H1 (cell line): ENCODE data around the gene KCNJ3. TPM values are rescaled to one million over a fixed set of nuclear protein-coding genes. Genes with fewer than 3 reads are reported as not detected.

Experiments used
- CTCF ChIA-PET: fragments of 300-600 bp; sonication (Branson Sonifier 250); formaldehyde crosslinking; loops from one replicate; lab custom pipeline; 2021; ENCODE audit not compliant: partially characterized antibody; lab: Charles Lee
- POLR2A ChIA-PET: fragments of 300-600 bp; sonication (Branson Sonifier 250); formaldehyde crosslinking; loops from one replicate; lab custom pipeline; 2021; ENCODE audit warnings: inconsistent platforms; ENCODE audit not compliant: partially characterized antibody; lab: Charles Lee
- DNase-seq, 2 experiments: peaks; one replicate each; pipeline versions ENCODE4 v3.0.0 to v3.0.0-alpha.2; 2010 to 2022; ENCODE audit warnings: low spot score in 2 of 2, low read depth in 1 of 2, mixed read lengths in 1 of 2
- FAIRE-seq: peaks from 2 replicates; lab custom pipeline; 2011; peaks lifted over from hg19 to GRCh38; lab: Jason Lieb, UNC
- H2AFZ ChIP-seq: 2 replicates; pipeline ENCODE4 v1.8.1; 2012; ENCODE audit warnings: low read length, inconsistent platforms
- H2AK5ac ChIP-seq: 2 replicates; pipeline ENCODE4 v1.6.1; 2013; ENCODE audit warnings: low read depth, low read length
- H2BK120ac ChIP-seq: replicated peaks from 2 replicates; pipeline ENCODE3; 2013; ENCODE audit warnings: low read depth, low read length, inconsistent platforms
- H2BK12ac ChIP-seq: 2 replicates; pipeline ENCODE4 v1.6.1; 2013; ENCODE audit warnings: low read depth, low read length
- H2BK15ac ChIP-seq: 2 replicates; pipeline ENCODE4 v1.6.1; 2013; ENCODE audit warnings: low read length
- H2BK20ac ChIP-seq: 2 replicates; pipeline ENCODE4 v1.6.1; 2013; ENCODE audit warnings: low read length
- H2BK5ac ChIP-seq: 2 replicates; pipeline ENCODE4 v1.6.1; 2013; ENCODE audit warnings: low read depth, low read length
- H3K14ac ChIP-seq: 2 replicates; pipeline ENCODE4 v1.6.1; 2013; ENCODE audit warnings: inconsistent platforms; ENCODE audit not compliant: insufficient read length
- H3K18ac ChIP-seq: 2 replicates; pipeline ENCODE4 v1.6.1; 2013; ENCODE audit warnings: low read length; ENCODE audit errors: extremely low read depth
- H3K23ac ChIP-seq: 2 replicates; pipeline ENCODE4 v1.6.1; 2013; ENCODE audit warnings: inconsistent platforms; ENCODE audit not compliant: insufficient read length
- H3K23me2 ChIP-seq: 2 replicates; pipeline ENCODE4 v1.6.1; 2013; ENCODE audit warnings: low read depth, low read length
- H3K27ac ChIP-seq: 2 replicates; pipeline ENCODE4 v1.6.1; 2011; ENCODE audit warnings: low read depth, low read length, inconsistent platforms
- H3K27me3 ChIP-seq, 4 experiments: replicated peaks in 1 of 4; 1 replicate in 1 of 4; 2 replicates in 3 of 4; pipeline versions ENCODE4 v1.6.1 to v1.8.1; 2011 to 2013; ENCODE audit warnings: low read length in 3 of 4, mild to moderate bottlenecking in 3 of 4, inconsistent platforms in 2 of 4, mixed read lengths in 2 of 4, moderate library complexity in 1 of 4; ENCODE audit not compliant: control insufficient read depth in 3 of 4, insufficient read depth in 3 of 4; ENCODE audit errors: extremely low read depth in 1 of 4
- H3K36me3 ChIP-seq, 4 experiments: 2 replicates each; pipeline versions ENCODE4 v1.6.1 to v1.8.1; 2011 to 2013; ENCODE audit warnings: mild to moderate bottlenecking in 4 of 4, low read length in 3 of 4, moderate library complexity in 2 of 4, control low read depth in 1 of 4, inconsistent platforms in 1 of 4; ENCODE audit not compliant: insufficient read depth in 4 of 4, control insufficient read depth in 2 of 4
- H3K4ac ChIP-seq: replicated peaks from 2 replicates; pipeline ENCODE3; 2013; ENCODE audit warnings: low read length, low read depth, mixed read lengths, inconsistent platforms; ENCODE audit not compliant: insufficient read length
- H3K4me1 ChIP-seq, 4 experiments: replicated peaks in 1 of 4; 1 replicate in 1 of 4; 2 replicates in 3 of 4; pipeline versions ENCODE4 v1.6.1 to v1.8.1; 2011 to 2013; ENCODE audit warnings: low read length in 3 of 4, inconsistent platforms in 2 of 4, mixed read lengths in 1 of 4; ENCODE audit not compliant: insufficient read depth in 4 of 4, control insufficient read depth in 3 of 4
- H3K4me2 ChIP-seq, 2 experiments: 2 replicates each; pipeline versions ENCODE4 v1.6.1 to v1.8.1; 2011 to 2013; ENCODE audit warnings: low read depth in 2 of 2, low read length in 2 of 2, control low read depth in 1 of 2, inconsistent platforms in 1 of 2, mild to moderate bottlenecking in 1 of 2; ENCODE audit not compliant: insufficient read depth in 1 of 2
- H3K4me3 ChIP-seq, 4 experiments: fragments of 200-600, 300-600 bp in 1 of 4; sonication (generic), shearing (Covaris generic), sonication (Bioruptor Twin) in 1 of 4; 2 replicates each; pipeline versions ENCODE4 v1.5.1 to v1.8.1; 2011 to 2016; ENCODE audit warnings: low read length in 4 of 4, low read depth in 3 of 4, control low read depth in 2 of 4, inconsistent platforms in 2 of 4, mild to moderate bottlenecking in 2 of 4, mixed read lengths in 1 of 4, moderate library complexity in 1 of 4; ENCODE audit not compliant: insufficient read depth in 2 of 4; ENCODE audit errors: extremely low read depth in 1 of 4
- H3K56ac ChIP-seq: replicated peaks from 2 replicates; pipeline ENCODE3; 2013; ENCODE audit warnings: low read depth, mild to moderate bottlenecking, mixed read lengths, low read length, inconsistent platforms; ENCODE audit not compliant: insufficient read length
- H3K79me1 ChIP-seq: 2 replicates; pipeline ENCODE4 v1.6.1; 2013; ENCODE audit warnings: low read depth, low read length, control low read depth
- H3K79me2 ChIP-seq, 2 experiments: 2 replicates each; pipeline versions ENCODE4 v1.6.1 to v1.8.1; 2012 to 2013; ENCODE audit warnings: low read length in 2 of 2, mild to moderate bottlenecking in 2 of 2, inconsistent platforms in 1 of 2; ENCODE audit not compliant: insufficient read depth in 2 of 2, control insufficient read depth in 1 of 2
- H3K9ac ChIP-seq, 4 experiments: replicated peaks in 1 of 4; 1 replicate in 1 of 4; 2 replicates in 3 of 4; pipeline versions ENCODE4 v1.6.1 to v1.8.1; 2011 to 2013; ENCODE audit warnings: low read depth in 3 of 4, low read length in 3 of 4, control low read depth in 2 of 4, mild to moderate bottlenecking in 2 of 4, moderate library complexity in 2 of 4, inconsistent platforms in 1 of 4; ENCODE audit errors: extremely low read depth in 1 of 4
- H3K9me3 ChIP-seq, 2 experiments: 2 replicates each; pipeline versions ENCODE4 v1.6.1 to v1.8.1; 2012 to 2013; ENCODE audit warnings: mild to moderate bottlenecking in 2 of 2, moderate library complexity in 2 of 2, control low read depth in 1 of 2, inconsistent platforms in 1 of 2, low read depth in 1 of 2, low read length in 1 of 2, mixed read lengths in 1 of 2; ENCODE audit not compliant: insufficient read depth in 2 of 2
- H4K20me1 ChIP-seq, 2 experiments: replicated peaks in 1 of 2; 2 replicates each; pipeline versions ENCODE3 to v1.8.1; 2011 to 2013; ENCODE audit warnings: inconsistent platforms in 2 of 2, low read length in 2 of 2, mild to moderate bottlenecking in 1 of 2; ENCODE audit not compliant: insufficient read depth in 2 of 2, control insufficient read depth in 1 of 2
- H4K5ac ChIP-seq: 2 replicates; pipeline ENCODE4 v1.6.1; 2013; ENCODE audit warnings: low read length, low read depth, mixed read lengths, inconsistent platforms; ENCODE audit not compliant: insufficient read length
- H4K8ac ChIP-seq: 2 replicates; pipeline ENCODE4 v1.8.0; 2013; ENCODE audit warnings: mild to moderate bottlenecking, moderate library complexity, low read length, inconsistent platforms; ENCODE audit not compliant: insufficient read depth; ENCODE audit errors: extremely low read depth
- H4K91ac ChIP-seq: replicated peaks from 2 replicates; pipeline ENCODE3; 2013; ENCODE audit warnings: low read length, mixed read lengths, inconsistent platforms; ENCODE audit not compliant: insufficient read length
- CHD1 ChIP-seq: IDR thresholded peaks from 2 replicates; pipeline ENCODE4 v1.6.1; 2012; ENCODE audit warnings: low read depth, low read length, improper control_type of control experiment
- SIN3A ChIP-seq, 2 experiments: IDR thresholded peaks in 1 of 2; conservative IDR thresholded peaks in 1 of 2; 2 replicates each; pipeline ENCODE4 v1.6.1; 2011 to 2012; ENCODE audit warnings: low read length in 2 of 2, improper control_type of control experiment in 1 of 2, low read depth in 1 of 2, mild to moderate bottlenecking in 1 of 2
- WGBS, 2 experiments: shearing (Covaris generic) in 1 of 2; methylation state at CpG; one replicate each; pipeline versions ENCODE4 v1.1.6 to v1.1.7; 2013 to 2015; ENCODE audit warnings: low lambda C conversion rate in 2 of 2, mixed read lengths in 2 of 2, inconsistent platforms in 1 of 2, low coverage in 1 of 2, missing lambda C conversion rate in 1 of 2; ENCODE audit not compliant: insufficient replicate concordance in 2 of 2, insufficient coverage in 1 of 2, insufficient read length in 1 of 2; ENCODE audit errors: extremely low coverage in 1 of 2, missing lambda C conversion rate in 1 of 2; 5-methylcytosine and 5-hydroxymethylcytosine counted together
- polyA plus RNA-seq, 7 experiments: library from polyadenylated mRNA; depleted of rRNA in 3 of 7; stranded (reverse) in 5 of 7; unstranded in 2 of 7; fragments of >200 nt in 5 of 7; fragments of 200-250 nt in 2 of 7; gene quantifications; 1 replicate in 5 of 7; 2 replicates in 1 of 7; 4 replicates in 1 of 7; pipeline versions ENCODE4 v1.2.1 to v1.2.3, GENCODE V29; 2011 to 2013; ENCODE audit warnings: missing spikeins in 2 of 7, mixed read lengths in 2 of 7
- total RNA-seq: library from RNA; stranded (reverse); fragmentation: NEBNext Ultra II Directional; extraction: Animal tissue kit (Norgen Biotek cat#: 25700); gene quantifications from 2 replicates; pipeline ENCODE4 v1.2.1, GENCODE V29; 2021

The KCNJ3 gene
- total and polyA plus RNA-seq, 2 of the 8 experiments (the other 6 are each of a cell fraction or from before 2014, with no cell fraction given), result 0.11 to 0.50 TPM

DNA sequence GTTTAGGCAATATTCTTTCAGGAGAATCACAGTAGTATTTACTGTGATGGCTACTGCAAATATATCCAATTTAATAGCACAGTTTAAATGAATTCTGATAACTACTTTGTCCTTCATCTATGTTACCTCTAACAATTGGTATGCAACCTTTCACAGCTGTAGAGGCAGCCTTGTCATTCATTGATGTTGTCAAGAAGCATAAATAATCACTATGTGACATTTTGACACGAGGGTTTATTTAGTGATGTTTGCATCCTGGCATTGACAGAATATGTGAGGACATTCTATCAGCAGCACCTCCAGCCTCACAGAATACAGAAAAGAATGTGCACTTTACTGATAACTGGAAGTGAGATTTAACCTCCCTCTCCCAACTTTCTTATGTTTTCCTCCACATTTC, 9.3 kb upstream of the KCNJ3 start:
- H2BK15ac ChIP-seq, result no peak overlapping the region
- H3K56ac ChIP-seq, result no peak overlapping the region
- no peak overlapping the region for H3K14ac ChIP-seq
- no peaks in the 10 kb centered on the region for H3K79me1 ChIP-seq
- no peak overlapping the region for H2AK5ac ChIP-seq
- H4K5ac ChIP-seq, result no peak overlapping the region
- no peaks in the 10 kb centered on the region for H3K4me1 ChIP-seq
- H2BK120ac ChIP-seq, result no peak overlapping the region
- no peak overlapping the region for H2BK12ac ChIP-seq
- no peaks in the 10 kb centered on the region for H3K79me2 ChIP-seq
- 82% methylated on average over 1 of the region's 1 CpG; no CpG with 5 or more reads in 1 of the 2 experiments for WGBS, 2 experiments
- no peak overlapping the region for H3K4me3 ChIP-seq
- no peaks in the 10 kb centered on the region for H3K9me3 ChIP-seq
- no peak overlapping the region for H2AFZ ChIP-seq
- H3K4me2 ChIP-seq, result no peak overlapping the region
- H2BK20ac ChIP-seq, result no peak overlapping the region
- H3K4ac ChIP-seq, result no peak overlapping the region
- H4K20me1 ChIP-seq, result no peaks in the 10 kb centered on the region
- H4K8ac ChIP-seq, result no peak overlapping the region
- H3K27ac ChIP-seq, result no peak overlapping the region
- no peaks in the 10 kb centered on the region for H3K27me3 ChIP-seq
- no peaks in the 10 kb centered on the region for H3K23me2 ChIP-seq
- H3K18ac ChIP-seq, result no peak overlapping the region
- H2BK5ac ChIP-seq, result no peak overlapping the region
- ChIA-PET CTCF (no interaction called here), POLR2A (no interaction called here)
- no peak overlapping the region for H3K9ac ChIP-seq
- FAIRE-seq (no peak), DNase-seq (no peak)
- H3K23ac ChIP-seq, result no peak overlapping the region
- H3K36me3 ChIP-seq, result no peaks in the 10 kb centered on the region; a peak in 1 of 8 replicates
- no peak overlapping the region for H4K91ac ChIP-seq
- TF ChIP-seq CHD1 (no peak), SIN3A (conservative IDR thresholded peaks at IDR 0.05 in 1 of 2, IDR thresholded peaks at IDR 0.05 in 1 of 2; ENCODE audit: low read depth in 1 of 2, low read length in 2 of 2) (no peak)
